ENCODE measurements around the gene XXYLT1. TPM values are rescaled to one million over a fixed set of nuclear protein-coding genes. Genes with fewer than 3 reads are reported as not detected.

The XXYLT1 gene
- total and polyA plus RNA-seq, 2 of the 8 experiments (the other 6 are each of a cell fraction or from before 2014, with no cell fraction given) = 18.9 to 23.8 TPM

- TF ChIP-seq, protein P1, sequence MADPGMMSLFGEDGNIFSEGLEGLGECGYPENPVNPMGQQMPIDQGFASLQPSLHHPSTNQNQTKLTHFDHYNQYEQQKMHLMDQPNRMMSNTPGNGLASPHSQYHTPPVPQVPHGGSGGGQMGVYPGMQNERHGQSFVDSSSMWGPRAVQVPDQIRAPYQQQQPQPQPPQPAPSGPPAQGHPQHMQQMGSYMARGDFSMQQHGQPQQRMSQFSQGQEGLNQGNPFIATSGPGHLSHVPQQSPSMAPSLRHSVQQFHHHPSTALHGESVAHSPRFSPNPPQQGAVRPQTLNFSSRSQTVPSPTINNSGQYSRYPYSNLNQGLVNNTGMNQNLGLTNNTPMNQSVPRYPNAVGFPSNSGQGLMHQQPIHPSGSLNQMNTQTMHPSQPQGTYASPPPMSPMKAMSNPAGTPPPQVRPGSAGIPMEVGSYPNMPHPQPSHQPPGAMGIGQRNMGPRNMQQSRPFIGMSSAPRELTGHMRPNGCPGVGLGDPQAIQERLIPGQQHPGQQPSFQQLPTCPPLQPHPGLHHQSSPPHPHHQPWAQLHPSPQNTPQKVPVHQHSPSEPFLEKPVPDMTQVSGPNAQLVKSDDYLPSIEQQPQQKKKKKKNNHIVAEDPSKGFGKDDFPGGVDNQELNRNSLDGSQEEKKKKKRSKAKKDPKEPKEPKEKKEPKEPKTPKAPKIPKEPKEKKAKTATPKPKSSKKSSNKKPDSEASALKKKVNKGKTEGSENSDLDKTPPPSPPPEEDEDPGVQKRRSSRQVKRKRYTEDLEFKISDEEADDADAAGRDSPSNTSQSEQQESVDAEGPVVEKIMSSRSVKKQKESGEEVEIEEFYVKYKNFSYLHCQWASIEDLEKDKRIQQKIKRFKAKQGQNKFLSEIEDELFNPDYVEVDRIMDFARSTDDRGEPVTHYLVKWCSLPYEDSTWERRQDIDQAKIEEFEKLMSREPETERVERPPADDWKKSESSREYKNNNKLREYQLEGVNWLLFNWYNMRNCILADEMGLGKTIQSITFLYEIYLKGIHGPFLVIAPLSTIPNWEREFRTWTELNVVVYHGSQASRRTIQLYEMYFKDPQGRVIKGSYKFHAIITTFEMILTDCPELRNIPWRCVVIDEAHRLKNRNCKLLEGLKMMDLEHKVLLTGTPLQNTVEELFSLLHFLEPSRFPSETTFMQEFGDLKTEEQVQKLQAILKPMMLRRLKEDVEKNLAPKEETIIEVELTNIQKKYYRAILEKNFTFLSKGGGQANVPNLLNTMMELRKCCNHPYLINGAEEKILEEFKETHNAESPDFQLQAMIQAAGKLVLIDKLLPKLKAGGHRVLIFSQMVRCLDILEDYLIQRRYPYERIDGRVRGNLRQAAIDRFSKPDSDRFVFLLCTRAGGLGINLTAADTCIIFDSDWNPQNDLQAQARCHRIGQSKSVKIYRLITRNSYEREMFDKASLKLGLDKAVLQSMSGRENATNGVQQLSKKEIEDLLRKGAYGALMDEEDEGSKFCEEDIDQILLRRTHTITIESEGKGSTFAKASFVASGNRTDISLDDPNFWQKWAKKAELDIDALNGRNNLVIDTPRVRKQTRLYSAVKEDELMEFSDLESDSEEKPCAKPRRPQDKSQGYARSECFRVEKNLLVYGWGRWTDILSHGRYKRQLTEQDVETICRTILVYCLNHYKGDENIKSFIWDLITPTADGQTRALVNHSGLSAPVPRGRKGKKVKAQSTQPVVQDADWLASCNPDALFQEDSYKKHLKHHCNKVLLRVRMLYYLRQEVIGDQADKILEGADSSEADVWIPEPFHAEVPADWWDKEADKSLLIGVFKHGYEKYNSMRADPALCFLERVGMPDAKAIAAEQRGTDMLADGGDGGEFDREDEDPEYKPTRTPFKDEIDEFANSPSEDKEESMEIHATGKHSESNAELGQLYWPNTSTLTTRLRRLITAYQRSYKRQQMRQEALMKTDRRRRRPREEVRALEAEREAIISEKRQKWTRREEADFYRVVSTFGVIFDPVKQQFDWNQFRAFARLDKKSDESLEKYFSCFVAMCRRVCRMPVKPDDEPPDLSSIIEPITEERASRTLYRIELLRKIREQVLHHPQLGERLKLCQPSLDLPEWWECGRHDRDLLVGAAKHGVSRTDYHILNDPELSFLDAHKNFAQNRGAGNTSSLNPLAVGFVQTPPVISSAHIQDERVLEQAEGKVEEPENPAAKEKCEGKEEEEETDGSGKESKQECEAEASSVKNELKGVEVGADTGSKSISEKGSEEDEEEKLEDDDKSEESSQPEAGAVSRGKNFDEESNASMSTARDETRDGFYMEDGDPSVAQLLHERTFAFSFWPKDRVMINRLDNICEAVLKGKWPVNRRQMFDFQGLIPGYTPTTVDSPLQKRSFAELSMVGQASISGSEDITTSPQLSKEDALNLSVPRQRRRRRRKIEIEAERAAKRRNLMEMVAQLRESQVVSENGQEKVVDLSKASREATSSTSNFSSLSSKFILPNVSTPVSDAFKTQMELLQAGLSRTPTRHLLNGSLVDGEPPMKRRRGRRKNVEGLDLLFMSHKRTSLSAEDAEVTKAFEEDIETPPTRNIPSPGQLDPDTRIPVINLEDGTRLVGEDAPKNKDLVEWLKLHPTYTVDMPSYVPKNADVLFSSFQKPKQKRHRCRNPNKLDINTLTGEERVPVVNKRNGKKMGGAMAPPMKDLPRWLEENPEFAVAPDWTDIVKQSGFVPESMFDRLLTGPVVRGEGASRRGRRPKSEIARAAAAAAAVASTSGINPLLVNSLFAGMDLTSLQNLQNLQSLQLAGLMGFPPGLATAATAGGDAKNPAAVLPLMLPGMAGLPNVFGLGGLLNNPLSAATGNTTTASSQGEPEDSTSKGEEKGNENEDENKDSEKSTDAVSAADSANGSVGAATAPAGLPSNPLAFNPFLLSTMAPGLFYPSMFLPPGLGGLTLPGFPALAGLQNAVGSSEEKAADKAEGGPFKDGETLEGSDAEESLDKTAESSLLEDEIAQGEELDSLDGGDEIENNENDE (IDR thresholded peaks at IDR 0.05; ENCODE audit: insufficient replicate concordance, low read length) = no peak
- no peak for TF ChIP-seq GABPA (IDR thresholded peaks at IDR 0.05; ENCODE audit: borderline replicate concordance, insufficient read depth, low read length)
Measured at GRCh38 chr3:195107593-195107992, 163.4 kb downstream of the XXYLT1 start (continued).
